Suppressor macrophage treated with lipopolysaccharide for 4 hours (primary cell): ENCODE results near the gene DNAJC9.
"Not testable (repeated sequence)": the region's sequence is repeated elsewhere in the genome, so short reads cannot be mapped to it uniquely, and the experiment has no call there.

Source experiments
- DNase-seq: peaks from one replicate; pipeline ENCODE4 v3.0.0-alpha.2; 2020

The DNAJC9 gene

GRCh38 chr10:73246646-73247508 lies at the start of gene DNAJC9:
DNAJC9 (minus strand) TSS chr10:73247255; CDS start chr10:73247189, 66 bp downstream.
- DNase-seq, result peak; percentile 97

- no peak for DNase-seq
These were observed 46.4 kb upstream of the DNAJC9 start for GRCh38 chr10:73293461-73293860.

GRCh38 chr10:73289958-73290357 lies 42.9 kb upstream of the DNAJC9 start:
- DNase-seq, result no peak

GRCh38 chr10:73287441-73287840 lies 40.4 kb upstream of the DNAJC9 start:
- peak; percentile 70 for DNase-seq

- no peak for DNase-seq
These were observed 34.0 kb upstream of the DNAJC9 start for GRCh38 chr10:73281097-73281496.

- DNase-seq, result no peak
These were observed 17.4 kb upstream of the DNAJC9 start for GRCh38 chr10:73264423-73264822.

- peak; percentile 26 for DNase-seq
These were observed 16.8 kb upstream of the DNAJC9 start for GRCh38 chr10:73263693-73264347.

GRCh38 chr10:73262880-73263555 lies 16.0 kb upstream of the DNAJC9 start:
- DNase-seq, result no peak

- DNase-seq, result no peak
These were observed 15.2 kb upstream of the DNAJC9 start for GRCh38 chr10:73262105-73262730.

- DNase-seq, result no peak
These were observed 14.4 kb upstream of the DNAJC9 start for GRCh38 chr10:73261362-73261995.

- not testable (repeated sequence) for DNase-seq
These were observed 11.6 kb upstream of the DNAJC9 start for GRCh38 chr10:73258612-73259011.

- DNase-seq, result no peak
These were observed 6.1 kb upstream of the DNAJC9 start for GRCh38 chr10:73253225-73253555.

GRCh38 chr10:73252445-73253224 lies 5.6 kb upstream of the DNAJC9 start, which contains the start of gene MRPS16:
MRPS16 (minus strand) TSS chr10:73252644; CDS start chr10:73252482, 162 bp downstream.
- peak; percentile 94 for DNase-seq

- DNase-seq, result no peak
These were observed 4.8 kb upstream of the DNAJC9 start for GRCh38 chr10:73251683-73252444.

GRCh38 chr10:73248259-73248724 lies 1.2 kb upstream of the DNAJC9 start:
- DNase-seq, result no peak

- no peak for DNase-seq
These were observed 629 bp upstream of the DNAJC9 start for GRCh38 chr10:73247509-73248258.

GRCh38 chr10:73246322-73246645 lies 771 bp downstream of the DNAJC9 start:
- no peak for DNase-seq

- DNase-seq, result no peak
These were observed 2.1 kb downstream of the DNAJC9 start for GRCh38 chr10:73244866-73245477.

- no peak for DNase-seq
These were observed 7.1 kb downstream of the DNAJC9 start for GRCh38 chr10:73239908-73240307.
